ENCODE results near the gene AOPEP.
"Not testable (repeated sequence)": the region's sequence is repeated elsewhere in the genome, so short reads cannot be mapped to it uniquely, and the experiment has no call there.

AOPEP gene

DNA sequence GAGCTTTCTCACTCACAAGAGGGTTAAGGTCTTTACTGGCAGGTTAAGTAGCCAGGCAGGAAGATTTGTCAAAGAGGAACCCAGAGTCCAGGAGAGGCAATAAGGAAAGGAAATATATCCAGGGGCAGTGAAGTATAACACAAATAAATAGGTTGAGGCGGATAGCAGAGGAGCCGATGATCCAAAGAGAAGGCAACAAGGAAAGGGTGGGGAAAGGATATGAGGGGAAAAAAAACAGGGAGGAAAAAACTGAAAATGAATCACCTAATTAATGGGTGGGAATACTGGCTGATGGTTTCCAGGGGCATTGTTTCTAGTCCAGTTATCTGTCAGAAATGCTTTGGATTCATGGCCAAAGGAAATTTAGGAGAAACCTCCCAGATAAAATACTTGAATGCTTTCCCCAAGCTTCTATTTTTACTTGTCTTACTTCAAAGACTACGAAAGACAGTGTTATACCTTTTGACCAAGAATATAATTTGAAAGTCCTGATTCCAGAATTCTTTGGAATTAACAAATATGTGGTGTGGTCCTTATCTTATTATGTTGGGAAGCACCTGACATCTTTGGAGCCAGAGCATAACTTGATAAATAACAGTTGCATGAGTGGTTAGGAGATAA lies 146.5 kb downstream of the AOPEP start:
- no peak for DNase-seq

DNA sequence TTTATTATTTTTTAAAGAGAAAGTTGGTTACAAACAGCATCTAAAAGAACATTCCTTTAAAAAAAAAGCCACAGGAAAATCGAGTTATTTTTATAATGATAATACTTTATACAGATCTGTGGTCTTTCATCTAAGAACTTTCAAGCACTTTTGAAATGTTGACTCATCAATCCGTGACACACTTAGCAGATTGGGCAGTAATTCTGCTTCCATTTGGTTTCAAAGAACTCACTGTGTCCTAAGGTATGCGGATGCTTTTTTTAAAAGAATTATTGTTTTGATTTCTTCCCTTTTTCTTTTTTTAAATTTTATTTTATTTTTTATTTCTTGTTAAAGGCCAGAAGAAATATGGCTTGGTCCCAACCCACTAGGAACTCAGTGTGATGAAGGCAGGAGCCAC lies 147.8 kb downstream of the AOPEP start:
- no peak for DNase-seq

DNA sequence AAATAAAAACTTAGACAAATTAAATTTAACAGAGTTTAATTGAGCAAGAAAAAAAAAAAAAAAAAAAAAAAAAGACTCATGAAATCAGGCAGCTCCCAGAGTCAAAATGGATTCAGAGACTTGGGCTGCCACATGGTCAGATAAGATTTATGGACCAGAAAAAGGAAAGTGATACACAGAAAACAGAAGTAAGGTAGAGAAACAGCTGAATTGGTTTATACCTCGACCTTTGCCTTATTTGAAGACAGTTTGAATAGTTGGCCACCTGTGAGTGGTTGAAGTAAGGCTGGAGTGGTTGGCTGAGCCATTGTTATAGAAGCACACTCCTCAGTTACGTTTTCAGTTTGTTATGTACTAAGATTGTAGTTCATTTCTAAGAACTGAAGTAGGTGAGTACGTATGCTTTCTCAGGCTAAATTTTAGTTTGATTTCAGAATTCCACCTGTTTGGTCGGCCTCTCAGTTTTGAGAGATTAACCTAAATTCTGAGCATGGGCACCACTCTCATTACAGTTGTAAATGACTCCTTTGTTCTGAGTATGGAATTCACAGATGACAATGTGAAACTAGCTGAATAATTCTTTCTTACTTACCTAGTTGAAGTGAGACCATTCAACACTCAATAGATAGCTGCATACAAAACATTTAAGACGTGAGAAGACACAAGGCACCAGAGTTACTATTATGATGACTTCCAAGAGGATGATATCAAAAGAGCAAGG lies 149.0 kb downstream of the AOPEP start:
- DNase-seq = no peak

DNA sequence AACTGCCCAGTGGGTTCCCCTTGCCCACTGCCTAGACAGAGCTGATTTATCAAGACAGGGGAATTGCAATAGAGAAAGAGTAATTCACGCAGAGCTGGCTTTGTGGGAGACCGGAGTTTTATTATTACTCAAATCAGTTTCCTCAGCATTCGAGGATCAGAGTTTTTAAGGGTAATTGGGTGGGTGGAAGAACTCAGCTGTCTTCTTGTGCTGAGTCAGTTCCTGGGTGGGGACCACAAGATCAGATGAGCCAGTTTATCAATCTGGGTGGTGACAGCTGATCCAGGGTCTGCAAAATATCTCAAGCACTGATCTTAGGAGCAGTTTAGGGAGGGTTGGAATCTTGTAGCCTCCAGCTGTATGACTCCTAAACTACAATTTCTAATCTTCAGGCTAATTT lies 152.3 kb downstream of the AOPEP start:
- DNase-seq = not testable (repeated sequence)

DNA sequence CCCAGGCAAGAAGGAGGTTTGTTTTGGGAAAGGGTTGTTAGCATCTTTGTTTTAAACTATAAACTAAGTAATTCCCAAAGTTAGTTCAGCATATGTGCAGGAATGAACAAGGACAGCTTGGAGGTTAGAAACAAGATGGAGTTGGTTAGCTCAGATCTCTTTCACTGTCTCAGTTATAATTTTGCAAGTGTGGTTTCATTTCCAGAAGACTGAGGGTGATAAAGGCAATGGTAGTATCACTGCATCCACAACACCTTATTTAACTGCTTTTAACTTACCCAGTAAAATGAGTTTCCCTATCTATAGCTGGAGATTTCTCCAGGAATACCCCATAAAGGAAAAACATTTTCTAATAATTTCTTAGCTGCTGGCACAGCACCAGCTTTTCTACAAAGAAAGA lies 152.7 kb downstream of the AOPEP start:
- no peak for DNase-seq

DNA sequence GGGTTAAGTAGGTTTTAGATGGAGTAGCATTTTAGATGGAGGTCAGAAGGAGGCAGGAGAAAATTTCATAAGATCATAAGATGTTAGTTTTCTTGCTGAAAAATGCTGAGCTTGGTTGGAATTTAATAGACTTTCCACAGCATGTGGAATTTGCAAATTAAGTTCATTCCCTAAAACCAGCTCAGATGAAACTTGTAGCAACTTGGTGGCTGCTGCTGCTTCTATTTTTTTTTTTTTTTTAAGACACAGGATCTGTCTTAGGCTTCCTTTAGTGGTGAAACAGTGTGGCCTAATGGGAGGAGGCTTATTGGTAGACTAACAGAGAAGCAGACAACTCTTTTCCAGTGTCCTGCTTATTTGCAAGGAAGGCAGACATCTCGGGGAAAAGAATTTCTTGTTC lies 154.5 kb downstream of the AOPEP start:
- DNase-seq = no peak

DNA sequence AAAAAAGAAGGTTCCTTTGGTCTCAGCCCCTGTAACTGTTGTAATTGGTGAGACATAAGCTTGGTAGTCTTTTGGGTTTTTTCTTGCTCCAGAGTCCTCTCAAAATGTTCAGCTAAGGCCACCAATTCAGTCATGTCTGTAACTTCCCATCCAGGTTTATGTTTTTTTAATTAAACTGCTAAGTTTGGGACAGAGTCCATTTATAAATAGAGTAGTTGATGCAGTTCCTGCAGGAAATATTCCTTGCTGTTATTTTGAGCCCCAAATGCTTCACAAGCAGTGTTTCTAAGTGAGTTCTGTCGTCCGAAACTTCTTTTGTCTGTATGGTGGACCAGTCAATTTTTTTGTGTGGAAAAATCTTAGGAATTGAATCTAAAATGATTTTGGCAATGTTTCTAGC lies 155.0 kb downstream of the AOPEP start:
- DNase-seq = no peak

DNA sequence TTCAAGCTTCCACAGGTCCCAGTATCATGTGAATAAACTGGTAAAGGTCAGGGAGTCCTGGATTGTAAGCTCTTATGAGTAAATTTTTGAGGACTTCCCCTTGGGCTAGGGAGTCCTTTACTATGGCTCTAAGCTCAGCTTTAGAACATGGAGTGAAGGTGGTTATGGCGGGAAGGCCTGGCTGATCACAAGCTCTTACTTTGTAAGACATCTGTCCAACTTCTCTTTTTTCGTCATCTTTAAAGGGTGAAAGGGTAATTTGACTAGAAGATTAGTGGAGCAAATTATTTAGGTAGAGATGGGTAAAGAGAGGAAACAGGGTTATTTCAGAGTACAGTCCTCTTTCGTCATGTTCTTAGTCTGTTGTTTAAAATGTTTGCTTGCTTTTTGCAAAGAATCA lies 155.4 kb downstream of the AOPEP start:
- no peak for DNase-seq

DNA sequence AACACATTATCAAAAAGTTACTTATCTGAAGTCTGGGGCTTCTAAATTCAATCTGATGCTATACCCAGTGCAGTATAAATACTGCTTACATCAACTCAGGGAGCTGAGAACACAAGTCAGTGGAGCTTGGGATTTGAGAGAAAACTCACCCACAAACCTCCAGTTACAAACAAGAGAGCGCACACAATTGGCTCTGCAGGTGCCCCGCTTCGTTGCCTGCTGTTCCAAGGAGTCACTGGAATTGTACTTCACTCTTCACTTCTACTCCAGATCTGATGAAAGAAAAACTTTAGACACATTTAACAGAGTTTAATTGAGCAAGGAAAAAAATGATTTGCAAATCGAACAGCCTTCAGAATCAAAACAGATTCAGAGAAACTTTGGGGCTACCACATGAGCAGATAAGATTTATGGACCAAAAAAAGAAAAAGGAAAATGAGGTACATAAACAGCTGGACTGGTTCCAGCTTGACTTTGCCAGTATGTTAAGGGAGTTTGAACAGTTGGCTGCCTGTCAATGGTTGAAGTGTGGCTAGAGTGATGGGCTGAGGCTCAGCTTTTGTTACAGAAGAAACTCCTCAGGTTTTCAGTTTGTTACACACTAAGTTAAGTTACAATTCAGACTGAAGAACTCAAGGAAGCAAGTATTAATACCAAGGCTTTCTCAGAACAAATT lies 156.6 kb downstream of the AOPEP start:
- no peak for DNase-seq

DNA sequence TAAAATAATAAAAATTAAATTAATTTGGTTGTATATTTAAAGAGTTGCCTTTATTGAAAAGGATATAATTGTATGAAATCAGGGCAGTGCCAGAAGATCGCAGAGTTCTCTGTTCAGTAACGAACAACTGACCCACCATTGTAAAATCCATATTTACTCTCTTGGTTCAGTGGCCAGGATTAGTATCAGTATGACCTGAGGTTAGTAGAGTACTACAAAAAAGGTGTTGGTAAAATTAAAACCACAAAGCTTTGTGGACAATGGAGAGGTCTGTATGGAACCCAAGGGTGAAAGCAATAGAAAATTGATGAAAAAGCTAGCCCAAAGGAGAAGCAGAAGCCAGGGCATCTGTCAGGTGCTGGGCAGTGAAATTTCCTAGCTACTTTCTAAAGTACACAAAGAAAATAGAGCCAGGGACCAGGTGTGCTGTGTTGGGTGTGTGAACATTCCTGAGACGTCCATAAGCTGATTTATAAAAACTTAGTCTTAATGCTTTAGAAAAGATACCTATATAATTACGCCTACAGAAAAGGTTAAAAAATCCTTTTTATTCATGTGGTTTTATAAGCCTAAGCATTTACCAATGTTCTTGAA lies 159.5 kb downstream of the AOPEP start:
- DNase-seq = no peak

DNA sequence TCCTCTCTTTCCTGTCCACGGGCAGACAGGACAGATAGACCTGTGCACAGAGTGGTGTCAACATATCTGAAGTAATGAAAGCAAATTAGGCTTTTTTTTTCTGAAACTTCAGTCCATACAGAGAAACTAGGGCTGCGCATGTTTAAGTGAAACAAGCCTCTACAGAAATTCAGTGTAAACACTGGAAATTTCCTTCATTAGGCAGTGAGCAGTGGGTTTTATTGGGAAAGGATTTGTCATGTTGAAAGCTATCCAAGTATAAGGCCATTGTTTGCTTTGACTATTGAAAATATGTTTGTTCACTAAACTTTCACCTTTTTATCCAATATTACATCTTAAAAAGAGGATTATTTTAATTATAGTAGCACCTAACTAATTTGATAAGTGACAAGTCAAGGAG lies 161.2 kb downstream of the AOPEP start:
- no peak for DNase-seq

DNA sequence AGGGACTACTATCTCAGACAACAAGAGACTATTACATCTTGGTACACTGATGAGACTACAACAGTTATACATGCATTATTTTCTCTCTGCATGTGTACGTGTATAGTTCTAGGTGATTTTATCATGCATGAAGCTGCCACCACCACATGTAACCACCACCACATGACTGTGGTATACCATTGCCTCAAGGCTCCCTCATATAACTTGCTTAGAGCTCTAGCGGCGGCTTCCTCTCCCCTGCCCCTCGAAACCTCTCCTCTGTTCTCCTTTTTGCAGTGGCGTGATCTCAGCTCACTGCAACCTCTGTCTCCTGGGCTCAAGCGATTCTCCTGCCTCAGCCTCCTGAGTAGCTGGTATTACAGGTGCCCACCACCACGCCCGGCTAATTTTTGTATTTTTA lies 162.3 kb downstream of the AOPEP start:
- DNase-seq = no peak

DNA sequence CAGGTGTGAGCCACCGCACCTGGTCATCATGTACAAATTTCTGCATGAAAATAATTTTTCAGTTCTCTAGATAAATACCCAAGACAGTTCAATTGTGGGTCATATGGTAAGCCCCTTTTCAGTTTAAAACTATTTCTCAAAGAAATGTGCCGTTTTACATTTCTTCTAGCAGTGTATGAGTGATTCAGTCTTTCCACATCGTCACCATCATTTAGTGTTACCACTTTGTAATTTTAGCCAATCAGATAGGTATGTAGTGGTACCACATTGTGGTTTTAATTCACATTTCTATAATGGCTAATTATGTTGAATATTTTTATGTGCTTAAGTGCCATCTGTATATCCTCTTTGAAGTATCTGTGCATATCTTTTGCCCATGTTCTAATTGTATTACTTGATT lies 163.1 kb downstream of the AOPEP start:
- DNase-seq = no peak

DNA sequence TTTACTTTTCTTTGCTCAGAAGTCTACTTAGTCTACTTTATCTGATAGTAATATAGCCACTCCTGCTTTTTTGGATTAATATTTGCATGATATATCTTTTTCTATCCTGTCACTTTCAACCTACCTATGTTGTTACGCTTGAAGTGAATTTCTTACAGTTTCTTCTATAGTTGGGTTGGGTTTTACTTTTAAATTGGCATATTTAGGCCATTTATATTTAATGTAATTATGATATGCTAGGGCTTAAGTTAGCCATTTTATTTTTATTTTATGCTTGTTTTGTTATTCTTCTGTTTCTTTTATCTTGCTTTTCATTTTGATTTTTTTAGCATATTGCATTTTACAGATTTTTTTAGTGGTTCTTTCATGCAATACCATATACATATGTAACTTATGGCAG lies 164.7 kb downstream of the AOPEP start:
- no peak for DNase-seq

DNA sequence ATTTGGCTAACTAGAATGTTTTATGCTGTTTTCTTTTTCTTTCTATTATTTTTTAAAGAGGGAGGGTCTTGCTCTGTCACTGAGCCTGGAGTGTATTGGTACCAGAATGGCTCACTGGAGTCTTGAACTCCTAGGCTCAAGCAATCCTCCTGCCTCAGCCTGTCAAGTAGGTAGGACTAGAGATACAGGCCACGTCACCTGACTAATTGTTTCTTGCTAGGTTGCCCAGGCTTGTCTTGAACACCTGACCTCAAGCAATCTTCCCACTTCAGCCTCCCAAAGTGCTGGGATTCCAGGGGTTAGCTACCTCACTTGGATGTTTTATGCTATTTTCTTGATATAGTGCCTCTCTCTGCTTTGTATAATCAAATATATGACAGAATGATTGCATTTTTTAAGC lies 166.2 kb downstream of the AOPEP start:
- DNase-seq = no peak

DNA sequence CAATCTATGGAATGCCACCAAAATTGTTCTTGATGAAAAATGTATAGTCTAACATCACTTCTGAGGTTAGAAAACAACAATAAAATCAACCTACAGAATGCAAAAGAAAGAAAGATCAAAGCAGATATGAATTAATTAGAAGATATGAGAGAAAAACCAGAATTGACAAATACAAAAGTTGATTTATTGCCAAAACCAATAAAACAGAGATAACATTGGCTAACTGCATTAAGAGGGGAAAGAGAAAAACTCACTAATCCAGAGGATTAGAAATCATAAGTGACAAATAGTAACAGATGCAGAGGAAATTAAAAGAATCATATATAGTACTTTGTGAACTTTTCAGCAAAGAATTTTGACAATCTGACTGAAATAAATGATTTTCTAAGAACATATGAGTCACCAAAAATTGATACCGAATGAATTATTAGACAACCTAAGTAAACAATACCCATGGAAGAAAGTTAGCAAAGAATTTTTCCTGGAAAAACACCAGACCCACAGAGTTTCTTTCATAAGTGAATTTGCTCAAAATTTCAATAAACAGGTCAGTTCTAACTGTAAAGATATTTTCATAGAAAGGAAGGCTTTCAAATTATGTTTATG lies 167.7 kb downstream of the AOPEP start:
- DNase-seq = no peak

DNA sequence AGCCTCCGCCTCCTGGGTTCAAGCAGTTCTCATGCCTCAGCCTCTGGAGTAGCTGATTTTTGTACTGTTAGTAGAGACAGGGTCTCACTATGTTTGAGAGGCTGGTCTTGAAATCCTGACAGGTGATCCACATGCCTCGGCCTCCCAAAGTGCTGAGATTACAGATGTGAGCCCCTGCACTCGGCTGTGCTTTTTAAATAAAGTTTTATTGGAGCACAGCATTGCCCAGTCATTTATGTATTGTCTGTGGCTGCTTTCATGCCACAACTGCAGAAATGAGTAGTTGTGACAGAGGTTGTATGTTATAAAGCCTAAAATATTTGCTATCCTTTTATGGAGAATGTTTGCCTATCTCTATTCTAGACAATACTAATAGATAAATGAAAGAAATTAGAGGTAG lies 169.2 kb downstream of the AOPEP start:
- no peak for DNase-seq

DNA sequence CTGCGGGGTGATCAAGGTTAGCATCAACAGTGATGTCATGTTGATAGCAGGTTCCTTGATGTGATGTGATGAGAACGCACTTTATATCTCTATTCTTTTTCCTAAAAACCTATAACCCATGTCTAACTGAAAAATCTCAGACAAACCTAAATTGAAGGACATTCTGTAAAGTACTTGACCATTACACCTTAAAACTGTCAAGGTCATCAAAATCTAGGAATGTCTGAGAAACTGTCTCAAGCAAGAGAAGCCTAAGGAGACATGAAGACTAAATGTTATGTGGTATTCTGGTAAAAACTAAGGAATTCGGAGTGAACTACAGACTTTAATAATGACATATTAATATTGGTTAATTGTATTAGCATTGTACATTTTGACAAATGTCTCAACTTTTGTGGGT lies 170.0 kb downstream of the AOPEP start:
- no peak for DNase-seq

DNA sequence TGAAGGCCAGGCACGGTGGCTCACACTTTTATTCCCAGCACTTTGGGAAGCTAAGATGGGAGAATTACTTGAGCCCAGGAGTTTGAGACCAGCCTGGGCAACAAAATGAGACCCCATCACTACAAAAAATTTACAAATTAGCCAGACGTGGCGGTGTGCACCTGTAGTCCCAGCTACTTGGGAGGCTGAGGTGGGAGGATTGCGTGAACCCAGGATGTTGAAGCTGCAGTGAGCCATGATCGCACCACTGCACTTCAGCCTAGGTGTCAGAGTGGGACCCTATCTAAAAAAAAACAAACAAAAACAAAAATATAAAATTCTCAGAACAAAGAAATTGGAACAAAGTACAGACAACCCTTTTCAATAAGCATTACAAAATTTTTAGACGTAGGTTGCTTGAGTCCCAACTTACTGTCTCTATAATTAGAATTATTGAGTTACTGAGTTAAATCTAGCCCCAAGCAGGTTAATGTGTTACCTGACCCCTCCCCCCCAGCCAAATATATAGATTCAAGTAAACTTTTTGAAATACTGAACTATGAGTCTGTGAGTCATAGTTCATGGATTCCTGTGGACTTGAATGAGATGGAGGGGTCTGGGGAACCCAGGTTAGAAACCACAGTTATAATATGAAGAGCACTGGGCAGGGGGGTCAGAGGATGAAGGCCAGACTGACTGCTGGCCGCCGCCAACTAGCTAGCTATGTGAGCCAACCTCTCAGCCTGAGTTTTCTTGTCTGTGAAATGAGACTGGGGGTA lies 173.1 kb downstream of the AOPEP start:
- DNase-seq = no peak

DNA sequence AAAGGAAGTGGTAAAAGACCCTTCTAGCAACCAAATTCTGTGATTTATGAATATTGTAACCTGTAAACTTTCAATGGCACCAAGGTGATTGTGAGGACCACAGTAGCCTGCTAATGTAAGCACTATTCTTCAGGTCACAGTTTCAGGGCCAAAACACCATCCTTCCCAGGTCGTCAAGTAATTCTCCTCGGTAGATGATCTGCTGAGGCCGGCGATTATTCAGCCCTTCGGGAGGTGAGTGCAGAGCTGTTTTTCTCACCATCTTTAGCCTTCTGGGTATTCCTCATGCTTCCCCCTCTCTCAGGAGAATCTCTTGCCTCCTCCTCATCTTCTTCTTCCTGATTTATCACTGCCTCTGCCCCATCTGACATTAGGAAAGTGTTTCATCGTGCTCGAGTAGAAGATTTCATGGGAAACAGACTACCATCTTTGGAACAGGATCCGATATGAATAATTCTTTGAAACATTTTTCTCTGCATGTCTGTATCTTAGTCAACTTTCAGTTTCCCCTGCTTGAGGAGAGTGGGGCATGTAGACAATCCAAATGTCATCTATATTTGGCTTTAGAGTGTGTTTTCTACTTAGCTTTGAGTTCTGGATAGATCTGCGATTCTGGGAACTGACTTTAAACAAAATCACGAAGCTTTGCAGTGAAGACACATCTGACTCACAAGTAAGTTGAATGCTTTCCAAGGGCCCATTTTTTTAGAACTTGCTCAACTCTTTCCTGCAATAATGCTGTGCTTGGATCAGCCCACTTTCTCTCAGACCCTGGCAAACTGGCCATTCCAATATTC lies 173.9 kb downstream of the AOPEP start:
- DNase-seq = no peak

DNA sequence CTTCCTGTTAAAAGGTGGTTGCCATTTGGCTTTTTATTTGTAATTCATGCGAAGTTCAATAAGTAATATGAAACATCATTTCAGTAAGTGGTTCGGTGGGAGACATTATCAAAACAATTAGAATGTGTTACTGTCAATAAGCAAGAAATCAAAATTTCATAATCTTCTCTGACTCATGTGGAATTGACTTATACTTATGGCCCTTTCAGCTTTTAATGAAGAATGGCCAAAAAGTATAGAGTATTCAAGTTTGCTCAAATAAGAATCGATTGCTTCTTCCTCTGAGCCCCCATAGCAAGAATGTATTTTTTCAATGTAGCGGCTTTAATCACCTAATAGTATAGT lies 174.5 kb downstream of the AOPEP start:
- no peak for DNase-seq

DNA sequence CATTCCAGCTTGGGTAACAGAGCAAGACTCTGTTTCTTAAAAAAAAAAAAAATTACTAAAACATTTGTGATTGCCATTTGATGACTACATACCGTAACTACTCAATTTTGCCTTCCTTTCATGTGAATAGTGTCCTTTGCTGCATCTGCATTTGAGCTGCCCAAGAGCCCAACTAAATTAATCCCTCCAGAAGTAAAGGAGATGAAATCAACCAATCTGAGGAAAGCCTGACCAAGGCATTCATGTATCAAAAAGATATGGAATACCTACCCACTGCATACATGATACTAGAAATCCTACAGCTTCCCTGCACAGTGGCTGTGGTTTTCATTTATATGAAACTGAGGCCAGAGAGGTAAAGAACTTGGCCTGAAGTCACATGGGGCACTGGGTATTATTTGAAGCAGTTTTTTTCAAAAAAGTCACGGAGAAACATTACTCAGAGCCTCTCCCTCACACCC lies 177.5 kb downstream of the AOPEP start:
- no peak for DNase-seq
